Chondrocyte (in vitro differentiated cells): Measurements from ENCODE around the gene ADORA1. TPM values are rescaled to one million over a fixed set of nuclear protein-coding genes. Genes with fewer than 3 reads are reported as not detected.

Source experiments
- DNase-seq: peaks from one replicate; pipeline ENCODE4 v3.0.0; 2021; ENCODE audit warnings: mixed read lengths, low spot score
- H3K27ac Mint-ChIP-seq: one replicate; pipeline ENCODE4 v1.8.0; 2021; ENCODE audit warnings: mild to moderate bottlenecking, moderate library complexity, mixed read lengths; ENCODE audit not compliant: unreplicated experiment
- H3K27me3 Mint-ChIP-seq: 2 replicates; pipeline ENCODE4 v1.8.0; 2021; ENCODE audit warnings: low read depth, mixed read lengths
- H3K36me3 Mint-ChIP-seq: 2 replicates; pipeline ENCODE4 v1.8.0; 2021; ENCODE audit warnings: low read depth, mixed read lengths
- H3K4me1 Mint-ChIP-seq: 2 replicates; pipeline ENCODE4 v1.8.0; 2021; ENCODE audit warnings: low read depth, mild to moderate bottlenecking, mixed read lengths
- H3K4me3 Mint-ChIP-seq: one replicate; pipeline ENCODE4 v1.8.0; 2021; ENCODE audit warnings: mild to moderate bottlenecking, moderate library complexity, mixed read lengths; ENCODE audit not compliant: unreplicated experiment
- H3K9me3 Mint-ChIP-seq: 2 replicates; pipeline ENCODE4 v1.8.0; 2021; ENCODE audit warnings: low read depth, mixed read lengths
- CTCF ChIP-seq: fragments of 200-600 bp; sonication (generic); IDR thresholded peaks from 2 replicates; pipeline ENCODE4 v1.5.0; 2021; ENCODE audit warnings: antibody characterized with exemption, mild to moderate bottlenecking, moderate library complexity
- total RNA-seq: library from RNA; stranded (reverse); gene quantifications from 3 replicates; pipeline ENCODE4 v1.2.1, GENCODE V29; 2021

ADORA1 gene
- total RNA-seq, 1 donor from 2014 or later = 1.7 TPM

GRCh38 chr1:203090421-203091198 is 36.9 kb upstream of the ADORA1 start:
- no peak overlapping the region for H3K27ac Mint-ChIP-seq
- TF ChIP-seq CTCF = no peak
- H3K9me3 Mint-ChIP-seq = peaks cover 14% of the 10 kb centered on the region
- H3K27me3 Mint-ChIP-seq = peaks cover 54% of the 10 kb centered on the region
- H3K4me3 Mint-ChIP-seq = no peak overlapping the region
- no peak for DNase-seq
- peaks cover 5% of the 10 kb centered on the region for H3K4me1 Mint-ChIP-seq
- peaks cover 12% of the 10 kb centered on the region for H3K36me3 Mint-ChIP-seq

- H3K27me3 Mint-ChIP-seq = peaks cover 56% of the 10 kb centered on the region
- no peak overlapping the region for H3K4me3 Mint-ChIP-seq
- peaks cover 19% of the 10 kb centered on the region for H3K9me3 Mint-ChIP-seq
- H3K36me3 Mint-ChIP-seq = peaks cover 12% of the 10 kb centered on the region
- no peak overlapping the region for H3K27ac Mint-ChIP-seq
- TF ChIP-seq CTCF = no peak
- no peak for DNase-seq
- peaks cover 5% of the 10 kb centered on the region for H3K4me1 Mint-ChIP-seq
Observed at GRCh38 chr1:203091199-203091477, 36.4 kb upstream of the ADORA1 start.

- Mint-ChIP-seq H3K27ac (no peak overlapping the region), H3K4me1 (peaks cover 5% of the 10 kb centered on the region), H3K36me3 (peaks cover 12% of the 10 kb centered on the region), H3K4me3 (no peak overlapping the region), H3K9me3 (peaks cover 20% of the 10 kb centered on the region), H3K27me3 (peaks cover 56% of the 10 kb centered on the region)
- no peak for TF ChIP-seq CTCF
- no peak for DNase-seq
Observed at GRCh38 chr1:203091761-203092330, 35.7 kb upstream of the ADORA1 start.

GRCh38 chr1:203093754-203094410 is 33.6 kb upstream of the ADORA1 start:
- peaks cover 56% of the 10 kb centered on the region for H3K27me3 Mint-ChIP-seq
- no peak overlapping the region for H3K27ac Mint-ChIP-seq
- H3K9me3 Mint-ChIP-seq = peaks cover 24% of the 10 kb centered on the region
- no peak for DNase-seq
- no peak overlapping the region for H3K4me3 Mint-ChIP-seq
- peaks cover 12% of the 10 kb centered on the region for H3K36me3 Mint-ChIP-seq
- peaks cover 5% of the 10 kb centered on the region for H3K4me1 Mint-ChIP-seq
- no peak for TF ChIP-seq CTCF

- H3K27ac Mint-ChIP-seq = no peak overlapping the region
- H3K9me3 Mint-ChIP-seq = peaks cover 24% of the 10 kb centered on the region
- H3K4me3 Mint-ChIP-seq = no peak overlapping the region
- peaks cover 12% of the 10 kb centered on the region for H3K36me3 Mint-ChIP-seq
- TF ChIP-seq CTCF = no peak
- peaks cover 48% of the 10 kb centered on the region for H3K27me3 Mint-ChIP-seq
- H3K4me1 Mint-ChIP-seq = peaks cover 5% of the 10 kb centered on the region
- DNase-seq = no peak
Observed at GRCh38 chr1:203095061-203095690, 32.4 kb upstream of the ADORA1 start.
